ENCODE results near the gene RHOU. TPM values are rescaled to one million over a fixed set of nuclear protein-coding genes. Genes with fewer than 3 reads are reported as not detected.

The RHOU gene
- total RNA-seq, 1 experiment from 2014 or later: not detected

DNA sequence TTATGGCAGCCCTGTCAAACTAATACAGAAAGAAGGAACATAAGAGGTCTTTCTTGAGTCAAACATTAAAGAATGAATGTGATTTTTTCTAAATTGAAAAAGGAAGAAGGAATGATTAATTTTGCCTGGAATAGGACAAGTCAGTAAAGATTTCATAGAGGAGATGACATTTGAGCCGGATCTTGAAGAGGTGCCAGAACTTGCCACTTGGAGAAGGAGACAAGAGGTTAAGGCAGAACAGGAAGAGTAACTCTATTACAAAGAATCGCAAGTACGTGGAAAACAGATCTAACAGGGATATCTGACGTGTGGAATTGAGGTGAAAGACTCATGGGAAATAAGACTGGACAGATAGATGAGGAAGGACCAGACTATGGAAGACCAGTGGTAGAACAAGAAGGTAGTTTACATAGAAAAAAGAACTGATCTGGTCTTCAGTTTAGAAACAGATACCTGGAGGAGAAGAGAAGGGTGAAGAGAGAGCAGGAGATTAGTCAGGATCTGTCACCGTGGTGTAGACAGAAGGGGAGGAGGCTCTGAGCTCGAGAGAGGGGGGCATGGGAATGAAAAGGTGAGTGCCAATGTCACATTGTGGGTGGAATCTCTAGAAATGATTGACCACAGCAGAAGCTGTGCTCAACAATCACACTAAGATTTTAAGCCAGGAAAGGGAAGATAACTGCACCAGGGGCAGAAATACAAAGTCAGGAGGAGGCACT lies 32.5 kb downstream of the RHOU start:
- POLR2A ChIA-PET (ENCODE audit: unreplicated experiment): no interaction called here
- Histone ChIP-seq H3K27ac (no peak overlapping the region), H3F3A (ENCODE audit: insufficient read depth, low read depth) (no peaks in the 10 kb centered on the region), H3K36me3 (ENCODE audit: low read depth) (no peaks in the 10 kb centered on the region), H3K4me3 (no peak overlapping the region), H3K79me2 (ENCODE audit: low read depth) (no peaks in the 10 kb centered on the region), H2AFZ (no peak overlapping the region), H3K27me3 (ENCODE audit: insufficient read depth, low read depth) (peaks cover 68% of the 10 kb centered on the region), H4K20me1 (ENCODE audit: insufficient read depth) (no peaks in the 10 kb centered on the region), H3K4me2 (no peak overlapping the region), H3K4me1 (replicated peaks; ENCODE audit: insufficient read depth) (no peaks in the 10 kb centered on the region), H3K9me2 (ENCODE audit: insufficient read depth) (no peaks in the 10 kb centered on the region), H3K9me3 (ENCODE audit: insufficient read depth, low read depth) (no peaks in the 10 kb centered on the region)
- no peak for DNase-seq
- TF ChIP-seq CTCF (conservative IDR thresholded peaks at IDR 0.05) (no peak), EZH2 (IDR thresholded peaks at IDR 0.05; ENCODE audit: low read depth) (no peak)
- CTCF ChIA-PET: no interaction called here
- BruUV-seq (replicated peaks): no TSS peak
- intact Hi-C loops (cut with micrococcal nuclease; ENCODE audit: unreplicated experiment): no loop called here

DNA sequence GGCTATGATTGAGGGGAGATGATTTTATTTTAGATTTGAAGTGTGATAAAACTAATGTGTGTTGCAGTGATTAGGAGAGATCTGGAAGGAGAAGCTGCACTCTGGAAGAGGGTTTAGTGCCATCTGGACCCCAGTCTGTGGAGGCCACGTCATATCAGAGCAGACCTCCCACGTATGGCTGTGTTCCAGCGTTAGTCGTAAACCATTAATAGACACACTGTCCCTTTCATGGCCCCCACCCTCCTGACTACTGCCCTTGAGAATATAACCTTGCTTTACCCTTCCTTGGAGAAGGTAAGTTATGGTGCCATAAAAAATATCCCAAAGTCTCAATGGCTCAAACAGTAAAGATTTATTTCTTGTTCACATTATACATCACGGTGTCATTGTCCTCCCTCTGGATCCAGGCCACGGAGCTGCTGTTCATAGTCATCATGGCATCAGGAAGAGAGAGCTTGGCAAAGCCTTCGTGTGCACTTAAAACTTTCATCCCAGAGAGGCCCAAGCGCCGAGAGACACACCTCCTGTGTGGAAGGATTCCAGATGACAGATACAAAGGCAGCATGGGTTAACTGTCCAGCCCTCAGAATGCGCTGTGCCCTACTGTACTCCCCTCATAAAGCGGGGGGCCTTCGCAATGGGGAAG lies 33.2 kb downstream of the RHOU start:
- Histone ChIP-seq H3K9me3 (ENCODE audit: insufficient read depth, low read depth) (no peaks in the 10 kb centered on the region), H2AFZ (no peak overlapping the region), H3K79me2 (ENCODE audit: low read depth) (no peaks in the 10 kb centered on the region), H3K4me1 (replicated peaks; ENCODE audit: insufficient read depth) (no peaks in the 10 kb centered on the region), H3K27ac (no peak overlapping the region), H4K20me1 (ENCODE audit: insufficient read depth) (no peaks in the 10 kb centered on the region), H3K9me2 (ENCODE audit: insufficient read depth) (no peaks in the 10 kb centered on the region), H3K27me3 (ENCODE audit: insufficient read depth, low read depth) (peaks cover 67% of the 10 kb centered on the region), H3K4me2 (no peak overlapping the region), H3F3A (ENCODE audit: insufficient read depth, low read depth) (no peaks in the 10 kb centered on the region), H3K36me3 (ENCODE audit: low read depth) (no peaks in the 10 kb centered on the region), H3K4me3 (no peak overlapping the region)
- BruUV-seq (replicated peaks): no TSS peak
- TF ChIP-seq EZH2 (IDR thresholded peaks at IDR 0.05; ENCODE audit: low read depth): no peak
- no peak for TF ChIP-seq CTCF (conservative IDR thresholded peaks at IDR 0.05)
- intact Hi-C loops (cut with micrococcal nuclease; ENCODE audit: unreplicated experiment): no loop called here
- POLR2A ChIA-PET (ENCODE audit: unreplicated experiment): no interaction called here
- CTCF ChIA-PET: no interaction called here
- no peak for DNase-seq

- Histone ChIP-seq H4K20me1 (ENCODE audit: insufficient read depth) (no peaks in the 10 kb centered on the region), H3K9me2 (ENCODE audit: insufficient read depth) (no peaks in the 10 kb centered on the region), H3K4me1 (replicated peaks; ENCODE audit: insufficient read depth) (no peaks in the 10 kb centered on the region), H3K79me2 (ENCODE audit: low read depth) (no peaks in the 10 kb centered on the region), H2AFZ (no peak overlapping the region), H3K27me3 (ENCODE audit: insufficient read depth, low read depth) (peaks cover 79% of the 10 kb centered on the region), H3K9me3 (ENCODE audit: insufficient read depth, low read depth) (no peaks in the 10 kb centered on the region), H3K4me3 (no peak overlapping the region), H3F3A (ENCODE audit: insufficient read depth, low read depth) (no peaks in the 10 kb centered on the region), H3K27ac (no peak overlapping the region), H3K36me3 (ENCODE audit: low read depth) (no peaks in the 10 kb centered on the region), H3K4me2 (no peak overlapping the region)
- DNase-seq: no peak
- TF ChIP-seq EZH2 (IDR thresholded peaks at IDR 0.05; ENCODE audit: low read depth) (no peak), CTCF (conservative IDR thresholded peaks at IDR 0.05) (no peak)
- BruUV-seq (replicated peaks): no TSS peak
- ChIA-PET POLR2A (ENCODE audit: unreplicated experiment) (no interaction called here), CTCF (no interaction called here)
- intact Hi-C loops (cut with micrococcal nuclease; ENCODE audit: unreplicated experiment): no loop called here
Observed at GRCh38 chr1:228770779-228771223, 35.5 kb downstream of the RHOU start.
